ENCODE results near the gene ASTN2.

DNA sequence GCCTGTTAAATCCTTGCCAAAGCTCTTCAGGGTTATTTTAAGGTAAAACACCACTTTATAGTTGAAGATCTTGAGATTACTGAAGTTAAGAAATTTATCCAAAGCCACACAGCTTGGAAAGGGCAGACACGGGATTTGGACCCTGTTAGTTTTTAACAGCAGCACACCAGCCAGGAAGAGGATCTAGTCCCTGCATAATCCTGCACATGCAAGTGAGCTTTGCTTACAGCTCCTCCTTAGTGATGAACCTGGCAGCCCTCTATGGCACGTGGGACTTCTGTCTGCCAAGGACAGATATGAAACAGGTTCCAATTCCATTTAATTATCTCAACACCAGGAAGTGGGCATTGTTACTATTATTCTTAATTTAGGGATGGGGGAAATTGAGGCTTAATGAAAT lies 619.0 kb downstream of the ASTN2 start:
- TF ChIP-seq, protein P1, sequence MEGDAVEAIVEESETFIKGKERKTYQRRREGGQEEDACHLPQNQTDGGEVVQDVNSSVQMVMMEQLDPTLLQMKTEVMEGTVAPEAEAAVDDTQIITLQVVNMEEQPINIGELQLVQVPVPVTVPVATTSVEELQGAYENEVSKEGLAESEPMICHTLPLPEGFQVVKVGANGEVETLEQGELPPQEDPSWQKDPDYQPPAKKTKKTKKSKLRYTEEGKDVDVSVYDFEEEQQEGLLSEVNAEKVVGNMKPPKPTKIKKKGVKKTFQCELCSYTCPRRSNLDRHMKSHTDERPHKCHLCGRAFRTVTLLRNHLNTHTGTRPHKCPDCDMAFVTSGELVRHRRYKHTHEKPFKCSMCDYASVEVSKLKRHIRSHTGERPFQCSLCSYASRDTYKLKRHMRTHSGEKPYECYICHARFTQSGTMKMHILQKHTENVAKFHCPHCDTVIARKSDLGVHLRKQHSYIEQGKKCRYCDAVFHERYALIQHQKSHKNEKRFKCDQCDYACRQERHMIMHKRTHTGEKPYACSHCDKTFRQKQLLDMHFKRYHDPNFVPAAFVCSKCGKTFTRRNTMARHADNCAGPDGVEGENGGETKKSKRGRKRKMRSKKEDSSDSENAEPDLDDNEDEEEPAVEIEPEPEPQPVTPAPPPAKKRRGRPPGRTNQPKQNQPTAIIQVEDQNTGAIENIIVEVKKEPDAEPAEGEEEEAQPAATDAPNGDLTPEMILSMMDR (IDR thresholded peaks at IDR 0.05; ENCODE audit: low read length): no peak
- TF ChIP-seq EZH2 (IDR thresholded peaks at IDR 0.05; ENCODE audit: borderline replicate concordance, low read length): no peak

All from OCI-LY1 (cell line).